ENCODE data around the gene CEP83.

GRCh38 chr12:94491489-94491888 is 31.8 kb upstream of the CEP83 start:
- TF ChIP-seq, protein P1, sequence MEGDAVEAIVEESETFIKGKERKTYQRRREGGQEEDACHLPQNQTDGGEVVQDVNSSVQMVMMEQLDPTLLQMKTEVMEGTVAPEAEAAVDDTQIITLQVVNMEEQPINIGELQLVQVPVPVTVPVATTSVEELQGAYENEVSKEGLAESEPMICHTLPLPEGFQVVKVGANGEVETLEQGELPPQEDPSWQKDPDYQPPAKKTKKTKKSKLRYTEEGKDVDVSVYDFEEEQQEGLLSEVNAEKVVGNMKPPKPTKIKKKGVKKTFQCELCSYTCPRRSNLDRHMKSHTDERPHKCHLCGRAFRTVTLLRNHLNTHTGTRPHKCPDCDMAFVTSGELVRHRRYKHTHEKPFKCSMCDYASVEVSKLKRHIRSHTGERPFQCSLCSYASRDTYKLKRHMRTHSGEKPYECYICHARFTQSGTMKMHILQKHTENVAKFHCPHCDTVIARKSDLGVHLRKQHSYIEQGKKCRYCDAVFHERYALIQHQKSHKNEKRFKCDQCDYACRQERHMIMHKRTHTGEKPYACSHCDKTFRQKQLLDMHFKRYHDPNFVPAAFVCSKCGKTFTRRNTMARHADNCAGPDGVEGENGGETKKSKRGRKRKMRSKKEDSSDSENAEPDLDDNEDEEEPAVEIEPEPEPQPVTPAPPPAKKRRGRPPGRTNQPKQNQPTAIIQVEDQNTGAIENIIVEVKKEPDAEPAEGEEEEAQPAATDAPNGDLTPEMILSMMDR (IDR thresholded peaks at IDR 0.05), result no peak
- TF ChIP-seq POLR2A (IDR thresholded peaks at IDR 0.05), result no peak
